Activated naive CD4-positive, alpha-beta T cell treated with anti-CD3 and anti-CD28 coated beads for 36 hours (primary cell): Measurements from ENCODE around the gene APOL2. TPM values are rescaled to one million over a fixed set of nuclear protein-coding genes. Genes with fewer than 3 reads are reported as not detected.

Source experiments
- CTCF ChIA-PET: fragments of 350-600 bp; sonication (Branson Sonifier 250); formaldehyde crosslinking; loops from one replicate; lab custom pipeline; 2021; ENCODE audit warnings: antibody characterized with exemption; lab: Charles Lee
- DNase-seq: peaks from one replicate; pipeline ENCODE4 v3.0.0-alpha.2; 2020
- H3K27ac Mint-ChIP-seq: one replicate; pipeline ENCODE4 v1.8.0; 2021; ENCODE audit warnings: mild to moderate bottlenecking, mixed read lengths
- H3K27me3 Mint-ChIP-seq: one replicate; pipeline ENCODE4 v1.8.0; 2021; ENCODE audit warnings: low read depth, mixed read lengths
- H3K36me3 Mint-ChIP-seq: one replicate; pipeline ENCODE4 v1.8.0; 2021; ENCODE audit warnings: low read depth, mixed read lengths
- H3K4me1 Mint-ChIP-seq: one replicate; pipeline ENCODE4 v1.8.0; 2021; ENCODE audit warnings: low read depth, mixed read lengths
- H3K4me3 Mint-ChIP-seq: one replicate; pipeline ENCODE4 v1.8.0; 2021; ENCODE audit warnings: mild to moderate bottlenecking, moderate library complexity, mixed read lengths
- H3K9me3 Mint-ChIP-seq: one replicate; pipeline ENCODE4 v1.8.0; 2021; ENCODE audit warnings: mixed read lengths
- intact Hi-C: fragments of 100-400 bp; cut with micrococcal nuclease; formaldehyde crosslinking; loops from one replicate; pipeline ENCODE4 v1.15.1; 2023
- total RNA-seq, 2 experiments: library from RNA; stranded (reverse); gene quantifications; one replicate each; pipeline ENCODE4 v1.2.3, GENCODE V29; 2021

Gene APOL2
- total RNA-seq = 10 to 100 TPM; 53.8 to 55.0 TPM

DNA sequence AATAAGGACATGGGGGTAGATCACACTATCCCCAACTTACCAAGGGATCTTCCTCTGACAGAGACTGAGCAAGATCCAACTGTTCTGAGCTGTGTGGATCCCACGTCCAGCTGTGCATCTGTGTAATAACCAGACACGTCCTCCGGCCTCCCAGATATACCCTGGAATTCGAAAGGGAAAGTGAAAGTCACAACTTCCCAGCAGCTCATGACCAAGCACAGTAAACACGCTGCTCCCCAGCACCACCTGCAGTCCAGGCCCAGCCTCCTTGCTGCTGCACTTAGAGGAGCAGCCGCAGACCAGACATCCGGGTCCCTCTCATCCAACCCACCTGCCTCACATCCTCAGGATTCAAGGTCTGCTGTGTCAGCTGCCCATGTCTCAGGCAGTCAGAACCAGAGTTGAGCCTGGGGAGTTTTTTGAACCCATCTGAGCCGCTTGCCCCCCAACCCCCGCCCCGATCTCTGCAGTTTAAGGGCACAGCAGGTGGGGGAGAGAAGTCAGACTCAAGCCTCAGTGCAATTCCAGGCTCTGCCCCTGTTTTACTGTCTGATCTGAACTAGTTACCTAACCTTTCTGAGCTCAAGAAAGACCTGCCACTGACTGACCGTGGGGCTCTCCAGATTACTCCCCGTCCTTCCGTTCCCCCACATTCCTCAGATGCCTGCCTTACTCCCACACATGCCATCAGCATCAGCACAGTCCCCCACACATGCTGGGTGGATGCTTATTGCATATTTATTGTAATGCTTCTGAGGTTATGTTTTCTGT is at the start of gene APOL2:
APOL2 (minus strand) TSS at position 127 of the 771 bp plus-strand sequence. CDS start 6,365 bp downstream, outside the sequence.
- peak; percentile 94 for DNase-seq
- intact Hi-C loops = loop anchor here (1.0 to 5.0 kb wide), 6 partner anchors 14 to 243 kb away; partner anchors contain the start of genes APOL1 and TXN2
- Mint-ChIP-seq H3K36me3 (peaks cover 34% of the 10 kb centered on the region), H3K4me1 (peaks cover 44% of the 10 kb centered on the region), H3K4me3 (peak within 1 kb of the TSS; percentile 98), H3K9me3 (peaks cover 6% of the 10 kb centered on the region), H3K27ac (peak within 1 kb of the TSS; percentile 99), H3K27me3 (no peaks in the 10 kb centered on the region)
- CTCF ChIA-PET = interaction anchor here (0.6 to 2.9 kb wide), 18 partner anchors 10 to 290 kb away, joined by 3 to 33 read pairs (median 4); partner anchors contain the start of genes APOL1 and TXN2

- peak overlapping the region; percentile 41 for H3K27ac Mint-ChIP-seq
- intact Hi-C loops = no loop called here
Measured at GRCh38 chr22:36288571-36289405, 49.5 kb upstream of the APOL2 start.

DNA sequence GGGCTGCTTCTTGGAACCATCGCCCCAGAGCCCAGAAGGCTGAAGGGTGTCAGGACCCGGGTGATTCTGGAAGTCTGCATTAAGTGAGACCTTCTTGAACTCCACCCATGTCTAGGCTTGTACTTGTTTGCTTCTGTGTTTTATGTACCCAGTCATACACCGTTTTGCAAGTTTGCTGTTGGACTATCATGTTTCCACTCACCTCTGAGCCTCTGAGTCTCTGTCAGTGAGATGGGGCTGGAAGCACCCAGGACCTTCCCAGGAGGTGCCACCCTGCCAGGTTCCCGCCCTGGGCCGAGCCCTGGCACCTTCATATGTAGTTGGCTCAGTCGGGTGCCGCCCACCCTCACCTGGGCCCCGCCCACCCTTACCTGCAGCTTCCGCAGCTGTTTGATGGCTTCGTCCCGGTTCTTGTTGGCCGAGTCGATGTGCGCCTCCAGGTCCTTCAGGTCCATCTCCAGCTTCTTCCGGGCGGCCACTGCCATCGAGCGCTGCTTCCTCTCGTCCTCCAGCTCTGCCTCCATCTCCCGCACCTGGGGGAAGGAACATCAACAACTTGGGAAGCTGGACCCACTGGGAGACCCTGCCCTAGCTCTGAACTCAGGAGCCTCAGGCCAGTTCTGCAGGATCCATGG is 48.7 kb upstream of the APOL2 start:
- intact Hi-C loops = no loop called here
- Mint-ChIP-seq H3K4me3 (no peak overlapping the region), H3K36me3 (peaks cover 71% of the 10 kb centered on the region), H3K9me3 (peaks cover 6% of the 10 kb centered on the region), H3K27ac (peak overlapping the region; percentile 41), H3K4me1 (peaks cover 17% of the 10 kb centered on the region), H3K27me3 (no peaks in the 10 kb centered on the region)
- no peak for DNase-seq
- CTCF ChIA-PET = interaction anchor here (0.7 to 3.6 kb wide), 6 partner anchors 10 to 182 kb away, joined by 3 to 26 read pairs (median 4); no protein-coding TSS in a partner anchor

More at GRCh38 chr22:36288571-36289405, 49.5 kb upstream of the APOL2 start:
- Mint-ChIP-seq H3K9me3 (peaks cover 6% of the 10 kb centered on the region), H3K27me3 (no peaks in the 10 kb centered on the region), H3K36me3 (peaks cover 70% of the 10 kb centered on the region), H3K4me3 (no peak overlapping the region), H3K4me1 (peaks cover 17% of the 10 kb centered on the region)
- CTCF ChIA-PET = interaction anchor here (0.6 to 3.6 kb wide), 7 partner anchors 9 to 403 kb away, joined by 3 to 26 read pairs (median 5); no protein-coding TSS in a partner anchor
- DNase-seq = no peak

GRCh38 chr22:36286096-36286957 is 47.0 kb upstream of the APOL2 start:
- intact Hi-C loops = no loop called here
- no peak overlapping the region for H3K4me3 Mint-ChIP-seq
- CTCF ChIA-PET = interaction anchor here (0.5 to 3.6 kb wide), 19 partner anchors 9 to 223 kb away, joined by 3 to 26 read pairs (median 5); partner anchors contain the start of gene APOL2

DNA sequence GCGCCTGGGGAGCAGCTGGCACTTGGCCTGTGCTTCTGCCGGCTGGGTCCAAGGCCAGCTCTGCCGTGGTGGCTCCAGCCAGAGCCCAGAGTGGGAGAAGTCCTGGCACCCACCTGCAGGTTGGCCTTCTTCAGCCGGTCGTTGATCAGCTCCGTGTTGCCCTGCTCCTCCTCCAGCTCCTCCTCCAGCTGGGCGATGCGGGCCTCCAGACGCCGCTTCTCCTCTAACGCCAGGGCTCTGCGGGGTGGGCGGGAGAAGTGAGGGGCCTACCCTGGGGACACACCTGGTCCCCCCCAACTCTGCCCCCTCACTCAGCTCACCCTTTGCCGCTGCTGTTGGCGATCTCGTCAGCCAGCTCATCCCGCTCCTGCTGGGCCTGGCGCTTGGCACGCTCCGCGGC is 46.2 kb upstream of the APOL2 start:
- Mint-ChIP-seq H3K4me1 (peaks cover 6% of the 10 kb centered on the region), H3K4me3 (no peak overlapping the region)

More at GRCh38 chr22:36286096-36286957, 47.0 kb upstream of the APOL2 start:
- H3K36me3 Mint-ChIP-seq = peaks cover 65% of the 10 kb centered on the region
- H3K27me3 Mint-ChIP-seq = no peaks in the 10 kb centered on the region
- peak overlapping the region; percentile 56 for H3K27ac Mint-ChIP-seq
- peaks cover 6% of the 10 kb centered on the region for H3K4me1 Mint-ChIP-seq
- peak; percentile 74 for DNase-seq
- no peaks in the 10 kb centered on the region for H3K9me3 Mint-ChIP-seq

GRCh38 chr22:36285017-36285416 is 45.7 kb upstream of the APOL2 start:
- intact Hi-C loops = no loop called here
- peaks cover 61% of the 10 kb centered on the region for H3K36me3 Mint-ChIP-seq
- CTCF ChIA-PET = interaction anchor here (0.6 to 3.2 kb wide), 11 partner anchors 10 to 225 kb away, joined by 3 to 17 read pairs (median 6); partner anchors contain the start of gene APOL2
- no peak overlapping the region for H3K27ac Mint-ChIP-seq
- no peak for DNase-seq
- H3K4me3 Mint-ChIP-seq = no peak overlapping the region
- H3K9me3 Mint-ChIP-seq = no peaks in the 10 kb centered on the region
- H3K4me1 Mint-ChIP-seq = peaks cover 6% of the 10 kb centered on the region
- no peaks in the 10 kb centered on the region for H3K27me3 Mint-ChIP-seq

More for the DNA sequence above, 46.2 kb upstream of the APOL2 start:
- intact Hi-C loops = no loop called here
- CTCF ChIA-PET = interaction anchor here (0.6 to 3.6 kb wide), 15 partner anchors 8 to 224 kb away, joined by 3 to 26 read pairs (median 6); partner anchors contain the start of gene APOL2
- H3K27ac Mint-ChIP-seq = no peak overlapping the region
- H3K27me3 Mint-ChIP-seq = no peaks in the 10 kb centered on the region
- no peaks in the 10 kb centered on the region for H3K9me3 Mint-ChIP-seq
- no peak for DNase-seq
- peaks cover 62% of the 10 kb centered on the region for H3K36me3 Mint-ChIP-seq

DNA sequence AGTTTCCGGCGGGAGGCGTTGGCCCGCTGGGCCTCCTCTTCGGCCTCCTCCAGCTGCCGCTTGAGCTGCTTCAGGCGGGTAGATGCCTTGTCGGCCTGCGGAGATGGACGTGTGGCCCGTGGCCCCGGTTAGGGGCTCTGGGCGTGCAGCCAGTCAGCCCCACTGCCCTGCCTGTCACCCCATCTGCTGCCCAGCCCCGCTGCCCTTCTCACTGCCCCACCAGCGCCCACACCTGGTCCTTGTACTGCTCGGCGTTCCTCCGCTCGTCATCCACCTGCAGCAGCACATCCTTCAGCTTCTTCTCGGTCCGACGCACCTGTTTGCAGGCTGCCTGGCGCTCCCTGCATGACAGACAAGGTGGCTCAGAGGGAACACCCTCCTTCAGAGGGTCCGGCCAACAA is 44.8 kb upstream of the APOL2 start:
- H3K9me3 Mint-ChIP-seq = no peaks in the 10 kb centered on the region
- H3K27me3 Mint-ChIP-seq = no peaks in the 10 kb centered on the region
- CTCF ChIA-PET = interaction anchor here (0.6 to 3.2 kb wide), 3 partner anchors 14 to 183 kb away, joined by 3 to 14 read pairs (median 4); no protein-coding TSS in a partner anchor
- intact Hi-C loops = no loop called here
- no peak overlapping the region for H3K4me3 Mint-ChIP-seq
- peaks cover 57% of the 10 kb centered on the region for H3K36me3 Mint-ChIP-seq
- no peak overlapping the region for H3K27ac Mint-ChIP-seq
- peaks cover 2% of the 10 kb centered on the region for H3K4me1 Mint-ChIP-seq
- DNase-seq = no peak

GRCh38 chr22:36282328-36282831 is 43.1 kb upstream of the APOL2 start:
- Mint-ChIP-seq H3K27me3 (no peaks in the 10 kb centered on the region), H3K4me3 (no peak overlapping the region), H3K27ac (peak overlapping the region; percentile 36), H3K36me3 (peaks cover 42% of the 10 kb centered on the region), H3K9me3 (no peaks in the 10 kb centered on the region), H3K4me1 (peaks cover 12% of the 10 kb centered on the region)
- CTCF ChIA-PET = no interaction called here
- intact Hi-C loops = no loop called here
- DNase-seq = no peak

DNA sequence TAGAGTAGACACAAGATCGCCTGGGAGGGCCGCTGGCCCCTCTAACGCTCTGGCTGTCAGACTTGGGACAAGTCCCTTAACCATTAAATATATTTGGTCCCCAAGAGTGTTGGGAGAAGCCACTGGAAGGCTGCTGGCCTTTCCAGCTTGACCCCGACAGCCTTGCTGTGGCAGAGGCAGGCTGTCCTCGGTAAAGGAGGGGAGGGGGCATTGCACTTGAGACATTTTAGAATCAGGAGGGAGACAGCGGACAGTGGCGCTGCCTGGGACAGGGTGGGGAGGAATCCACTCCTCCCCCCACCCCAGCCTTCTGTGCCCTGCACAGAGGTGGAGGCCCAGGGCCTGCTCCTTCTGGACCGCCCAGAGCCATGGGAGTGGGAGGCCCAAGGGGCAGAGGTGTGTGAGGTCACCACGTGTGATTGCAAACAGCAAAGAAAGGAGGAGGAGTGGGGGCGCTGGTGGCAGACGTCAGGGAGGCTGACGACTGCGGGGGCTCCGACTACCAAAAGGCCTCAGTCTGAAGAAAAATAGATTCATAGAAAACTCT is 42.5 kb upstream of the APOL2 start:
- H3K36me3 Mint-ChIP-seq = peaks cover 38% of the 10 kb centered on the region
- H3K9me3 Mint-ChIP-seq = no peaks in the 10 kb centered on the region
- intact Hi-C loops = no loop called here
- CTCF ChIA-PET = interaction anchor here (0.6 to 1.4 kb wide), 3 partner anchors 19 to 52 kb away, joined by 3 to 8 read pairs (median 5); partner anchors contain the start of gene APOL2
- H3K4me3 Mint-ChIP-seq = no peak overlapping the region
- no peaks in the 10 kb centered on the region for H3K27me3 Mint-ChIP-seq
- DNase-seq = no peak
- no peak overlapping the region for H3K27ac Mint-ChIP-seq
- H3K4me1 Mint-ChIP-seq = peaks cover 16% of the 10 kb centered on the region

DNA sequence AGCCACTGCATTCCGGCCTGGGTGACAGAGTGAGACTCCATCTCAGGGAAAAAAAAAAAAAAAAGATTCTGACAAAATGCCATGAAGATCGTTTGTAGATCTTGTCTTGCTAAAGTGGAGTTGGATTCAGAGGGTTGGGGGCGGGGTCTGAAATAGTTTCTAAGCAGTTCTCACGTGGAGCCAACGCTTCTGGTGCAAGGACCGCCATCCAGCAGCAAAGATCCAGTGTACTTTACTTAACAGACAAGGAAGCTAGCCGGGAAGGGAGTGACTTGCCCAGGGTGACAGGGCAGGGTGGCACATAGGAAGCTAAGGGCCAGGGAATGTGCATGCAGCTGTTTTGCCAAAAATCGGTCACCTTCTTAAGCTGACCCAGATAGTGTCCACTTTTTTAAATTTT is 41.1 kb upstream of the APOL2 start:
- no peak overlapping the region for H3K4me3 Mint-ChIP-seq
- no peaks in the 10 kb centered on the region for H3K27me3 Mint-ChIP-seq
- CTCF ChIA-PET = interaction anchor here (0.6 to 1.4 kb wide), 4 partner anchors 20 to 201 kb away, joined by 3 to 8 read pairs (median 4); partner anchors contain the start of gene TXN2
- H3K27ac Mint-ChIP-seq = no peak overlapping the region
- peaks cover 21% of the 10 kb centered on the region for H3K4me1 Mint-ChIP-seq
- peaks cover 28% of the 10 kb centered on the region for H3K36me3 Mint-ChIP-seq
- DNase-seq = no peak
- intact Hi-C loops = no loop called here
- no peaks in the 10 kb centered on the region for H3K9me3 Mint-ChIP-seq
